Epithelial cell of esophagus (primary cell): ENCODE data around the gene PRICKLE4.

Experiments
- DNase-seq: peaks from one replicate; pipeline ENCODE4 v3.0.0; 2010; ENCODE audit warnings: low read depth
- H3K4me3 ChIP-seq: 2 replicates; pipeline ENCODE4 v1.5.1; 2011; ENCODE audit warnings: mild to moderate bottlenecking, low read length, control low read depth
- TF ChIP-seq, protein P1 (sequence below): IDR thresholded peaks from 2 replicates; pipeline ENCODE4 v1.5.1; 2011; ENCODE audit warnings: low read depth, mild to moderate bottlenecking, low read length, control low read depth, inconsistent platforms; ENCODE audit not compliant: insufficient read depth; ENCODE audit errors: missing control alignments

PRICKLE4 gene

GRCh38 chr6:41815587-41815986 lies 35.0 kb downstream of the PRICKLE4 start:
- TF ChIP-seq, protein P1, sequence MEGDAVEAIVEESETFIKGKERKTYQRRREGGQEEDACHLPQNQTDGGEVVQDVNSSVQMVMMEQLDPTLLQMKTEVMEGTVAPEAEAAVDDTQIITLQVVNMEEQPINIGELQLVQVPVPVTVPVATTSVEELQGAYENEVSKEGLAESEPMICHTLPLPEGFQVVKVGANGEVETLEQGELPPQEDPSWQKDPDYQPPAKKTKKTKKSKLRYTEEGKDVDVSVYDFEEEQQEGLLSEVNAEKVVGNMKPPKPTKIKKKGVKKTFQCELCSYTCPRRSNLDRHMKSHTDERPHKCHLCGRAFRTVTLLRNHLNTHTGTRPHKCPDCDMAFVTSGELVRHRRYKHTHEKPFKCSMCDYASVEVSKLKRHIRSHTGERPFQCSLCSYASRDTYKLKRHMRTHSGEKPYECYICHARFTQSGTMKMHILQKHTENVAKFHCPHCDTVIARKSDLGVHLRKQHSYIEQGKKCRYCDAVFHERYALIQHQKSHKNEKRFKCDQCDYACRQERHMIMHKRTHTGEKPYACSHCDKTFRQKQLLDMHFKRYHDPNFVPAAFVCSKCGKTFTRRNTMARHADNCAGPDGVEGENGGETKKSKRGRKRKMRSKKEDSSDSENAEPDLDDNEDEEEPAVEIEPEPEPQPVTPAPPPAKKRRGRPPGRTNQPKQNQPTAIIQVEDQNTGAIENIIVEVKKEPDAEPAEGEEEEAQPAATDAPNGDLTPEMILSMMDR, result no peak
- peak; percentile 50 for DNase-seq
- H3K4me3 ChIP-seq, result no peak overlapping the region

GRCh38 chr6:41818271-41819054 lies 37.9 kb downstream of the PRICKLE4 start:
- DNase-seq, result peak; percentile 61
- H3K4me3 ChIP-seq, result no peak overlapping the region
- TF ChIP-seq, protein P1, result no peak

- TF ChIP-seq, protein P1, result no peak
- no peak for DNase-seq
- no peak overlapping the region for H3K4me3 ChIP-seq
These were observed 40.7 kb downstream of the PRICKLE4 start for GRCh38 chr6:41821266-41821665.

DNA sequence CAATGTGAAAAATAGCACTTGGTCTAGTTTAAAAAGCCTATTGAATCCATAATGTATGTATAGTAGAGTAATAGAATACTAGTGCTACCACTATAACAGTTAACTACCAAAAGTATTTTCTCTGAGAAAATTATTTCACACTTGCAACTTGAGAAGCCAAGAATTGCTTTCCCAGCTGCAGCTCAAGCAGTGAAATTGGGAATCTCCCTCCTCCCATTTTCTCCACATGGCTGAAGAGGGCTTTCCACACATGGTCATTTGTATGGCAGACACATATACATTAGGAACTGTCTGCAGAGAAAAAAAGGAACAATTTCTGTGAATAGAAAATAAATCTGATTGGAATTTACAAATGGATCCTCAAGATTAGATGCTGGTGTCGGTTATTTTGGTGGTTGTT lies 41.4 kb downstream of the PRICKLE4 start:
- DNase-seq, result no peak
- H3K4me3 ChIP-seq, result no peak overlapping the region
- TF ChIP-seq, protein P1, result no peak

DNA sequence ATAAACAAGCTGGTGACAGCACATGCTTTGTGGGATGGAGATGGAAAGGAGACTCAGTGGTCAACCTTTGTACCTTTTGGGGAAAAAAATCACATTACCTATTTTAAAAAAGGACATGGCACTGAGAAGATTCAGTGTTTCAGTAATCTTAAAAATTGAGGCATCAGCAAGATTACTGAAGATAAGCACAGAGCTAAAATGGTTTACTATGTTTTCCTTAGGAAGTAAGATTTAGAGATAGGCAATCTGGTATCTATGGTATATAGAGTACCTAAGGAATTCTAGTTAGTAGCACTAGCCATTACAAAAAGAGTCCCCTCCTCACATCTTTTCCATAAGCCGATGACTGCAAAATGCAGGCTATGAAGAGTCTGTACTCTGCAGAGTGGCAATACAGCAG lies 42.6 kb downstream of the PRICKLE4 start:
- no peak overlapping the region for H3K4me3 ChIP-seq
- no peak for DNase-seq
- TF ChIP-seq, protein P1, result no peak

DNA sequence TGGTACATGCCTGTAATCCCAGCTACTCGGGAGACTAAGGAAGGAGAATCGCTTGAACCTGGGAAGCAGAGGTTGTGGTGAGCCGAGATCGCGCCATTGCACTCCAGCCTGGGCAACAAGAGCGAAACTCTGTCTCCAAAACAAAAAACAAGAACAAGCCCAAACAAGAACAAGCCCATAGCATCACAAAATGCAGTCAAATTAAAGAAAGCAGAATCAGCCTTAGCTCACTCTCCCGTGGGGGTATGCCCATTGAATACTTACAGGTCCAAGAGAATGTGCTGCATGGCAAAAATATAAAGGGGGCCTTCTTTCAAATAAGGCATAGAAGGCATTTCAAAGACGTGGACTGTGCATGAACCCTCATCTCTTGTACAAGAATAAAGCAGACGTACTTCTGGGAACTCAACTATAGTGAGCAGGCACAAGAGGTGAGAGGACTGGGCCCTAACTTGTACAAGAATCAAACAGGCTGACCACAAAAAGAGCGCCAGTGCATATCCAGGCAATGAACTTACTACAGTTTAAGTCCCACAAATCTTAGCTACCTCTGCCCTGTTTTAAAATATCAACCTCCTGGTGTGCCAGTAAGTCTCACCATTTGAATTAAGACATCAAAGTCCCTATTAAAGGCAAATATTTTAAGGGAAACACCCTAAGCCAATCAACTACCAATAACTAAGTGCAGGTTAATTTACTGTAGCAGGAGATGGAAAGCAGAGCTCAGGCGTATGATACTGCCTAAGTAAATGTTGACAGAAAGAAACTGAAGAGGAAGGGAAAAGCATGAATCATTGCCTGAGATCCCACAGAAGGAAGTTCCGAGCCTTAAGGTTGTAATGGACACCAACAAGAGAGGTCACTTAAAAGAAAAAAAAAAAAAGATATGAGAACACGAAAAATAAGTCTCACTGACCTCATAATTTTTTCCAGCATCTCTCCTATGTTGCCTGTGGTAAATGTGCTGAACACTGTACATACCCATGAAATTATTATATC lies 44.3 kb downstream of the PRICKLE4 start:
- TF ChIP-seq, protein P1, result no peak
- no peak overlapping the region for H3K4me3 ChIP-seq
- peak; percentile 84 for DNase-seq
